Kidney capillary endothelial cell (primary cell): Measurements from ENCODE around the gene TMA7B.

Experiments
- DNase-seq: peaks from one replicate; pipeline ENCODE4 v3.0.0-alpha.2; 2018; ENCODE audit warnings: low spot score

The TMA7B gene

GRCh38 chr22:39952347-39952746 lies 7.8 kb upstream of the TMA7B start:
- DNase-seq, result no peak

- DNase-seq, result no peak
Measured at GRCh38 chr22:39953101-39953500, 7.1 kb upstream of the TMA7B start.

- DNase-seq, result no peak
Measured at GRCh38 chr22:39954584-39955055, 5.6 kb upstream of the TMA7B start.

GRCh38 chr22:39955675-39956074 lies 4.5 kb upstream of the TMA7B start:
- no peak for DNase-seq

- no peak for DNase-seq
Measured at GRCh38 chr22:39956932-39957664, 3.1 kb upstream of the TMA7B start.

DNA sequence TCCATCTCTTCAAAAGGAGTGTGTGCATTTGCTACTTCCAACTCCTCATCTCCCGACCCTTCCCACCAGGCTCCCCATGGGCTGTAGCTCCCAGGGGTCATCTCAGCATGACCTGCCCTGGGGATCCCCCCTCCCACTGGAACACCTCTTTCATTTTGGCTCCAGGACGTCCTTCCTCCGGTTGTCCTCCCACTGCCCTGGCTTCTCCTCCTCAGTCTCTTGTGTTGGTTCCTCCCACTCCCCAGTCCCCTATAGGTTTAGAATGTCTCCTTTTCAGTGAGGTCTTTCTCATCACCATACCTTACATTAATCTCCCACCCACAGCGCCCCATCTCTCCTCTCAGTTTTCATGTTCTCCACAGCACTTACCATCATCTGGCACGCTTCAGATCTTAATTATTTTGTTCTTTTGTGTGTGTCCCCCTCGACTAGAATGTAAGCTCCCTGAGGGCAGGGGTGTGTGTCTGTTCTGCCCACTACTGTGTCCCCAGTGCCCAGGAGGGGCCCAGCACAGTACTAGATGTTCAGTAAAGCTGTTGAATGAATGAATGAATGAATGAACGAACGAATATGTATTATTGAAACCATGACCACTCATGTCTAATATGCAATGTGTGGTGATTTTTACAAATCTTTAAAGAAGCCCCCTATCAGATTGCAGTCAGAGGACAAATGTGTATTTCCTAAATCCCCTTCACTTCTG lies 2.0 kb upstream of the TMA7B start:
- no peak for DNase-seq

DNA sequence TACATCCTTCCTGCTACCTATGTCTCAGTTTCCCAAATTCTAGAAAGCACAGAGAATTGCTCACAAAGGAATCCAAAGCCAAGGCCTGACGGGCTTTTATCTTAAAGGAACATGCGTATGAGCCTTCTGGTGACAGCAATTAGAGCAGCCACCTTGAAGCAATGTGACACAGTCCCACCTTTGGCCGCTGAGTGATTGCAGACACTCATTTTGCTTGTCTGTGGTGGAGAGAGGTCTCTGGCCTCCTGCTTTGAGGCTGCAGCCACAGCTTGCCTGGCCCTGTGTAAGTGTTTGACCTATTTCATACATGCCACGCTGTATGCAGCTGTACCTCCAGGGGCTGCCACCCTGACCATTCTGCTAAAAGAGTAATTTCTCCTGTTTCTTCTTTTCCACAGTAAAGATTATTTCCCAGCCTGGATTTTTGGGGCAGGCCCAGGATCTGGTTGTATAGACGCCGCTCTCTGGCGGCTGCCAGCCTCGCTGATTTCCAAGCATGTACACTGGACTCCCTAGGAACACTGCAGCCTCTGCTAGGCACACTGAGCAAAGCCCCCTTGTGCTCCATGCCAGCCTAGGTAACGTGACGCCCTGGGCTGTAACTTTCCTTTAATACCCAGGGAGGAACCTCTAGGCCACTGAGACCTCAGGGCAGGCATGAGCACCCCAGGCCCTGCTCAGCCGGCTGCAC lies 1.1 kb upstream of the TMA7B start:
- no peak for DNase-seq

DNA sequence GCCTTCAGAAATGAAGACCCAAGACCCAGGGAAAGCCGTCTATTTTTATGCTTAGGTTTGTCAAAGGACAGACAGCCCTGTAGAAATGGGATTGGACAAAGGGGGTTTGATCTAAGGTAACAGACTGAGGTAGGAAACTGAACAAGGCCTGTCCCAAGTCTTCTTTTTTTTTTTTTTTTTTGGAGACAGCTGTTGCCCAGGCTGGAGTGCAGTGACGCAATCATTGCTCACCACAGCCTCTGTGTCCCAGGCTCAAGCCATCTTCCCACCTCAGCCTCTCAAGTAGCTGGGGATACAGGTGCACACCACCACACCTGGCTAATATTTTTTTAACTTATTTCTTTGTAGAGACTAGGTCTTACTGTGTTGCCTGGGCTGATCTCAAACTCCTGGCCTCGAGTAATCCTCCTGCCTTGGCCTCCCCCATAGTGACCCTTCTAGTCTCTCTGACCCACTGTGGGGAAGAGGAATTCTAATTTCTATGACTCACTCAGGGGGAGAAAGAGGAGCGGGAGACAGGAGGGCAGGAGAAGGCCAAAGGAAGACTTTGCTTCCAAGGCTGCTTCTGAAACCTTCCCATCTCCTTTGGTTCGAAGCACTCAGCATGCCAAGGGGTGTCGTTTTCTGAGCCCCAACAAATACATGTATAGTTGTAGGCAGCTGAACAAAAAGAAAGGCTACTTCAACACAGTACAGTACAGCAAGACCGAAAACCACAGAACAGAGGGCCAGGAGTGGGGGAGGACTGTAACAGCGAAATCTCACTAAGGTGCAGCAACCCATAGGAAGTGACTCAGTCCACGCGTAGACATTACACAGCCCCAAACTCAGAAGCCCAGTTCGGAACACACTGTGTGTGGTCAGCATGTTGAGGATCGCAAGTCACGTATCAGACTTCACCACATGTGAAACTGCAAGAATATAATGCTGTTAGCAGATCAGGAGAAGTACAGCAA lies 872 bp downstream of the TMA7B start:
- no peak for DNase-seq

- DNase-seq, result no peak
Measured at GRCh38 chr22:39962071-39962470, 1.9 kb downstream of the TMA7B start.

DNA sequence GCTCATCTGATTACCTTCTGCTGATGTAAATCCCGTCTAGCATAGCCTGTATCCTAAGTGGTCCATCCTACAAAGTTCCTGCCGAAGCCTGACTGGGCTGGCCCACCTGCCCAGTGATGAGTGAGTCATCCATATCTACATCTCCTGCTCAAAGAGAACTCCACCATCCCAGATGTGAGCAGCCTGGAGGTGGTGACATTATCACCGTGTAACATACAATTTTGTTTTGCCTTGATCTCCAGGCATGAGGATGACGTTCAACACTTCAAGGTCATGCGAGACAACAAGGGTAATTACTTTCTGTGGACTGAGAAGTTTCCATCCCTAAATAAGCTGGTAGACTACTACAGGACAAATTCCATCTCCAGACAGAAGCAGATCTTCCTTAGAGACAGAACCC lies 5.6 kb downstream of the TMA7B start:
- DNase-seq, result no peak

GRCh38 chr22:39966470-39966869 lies 6.3 kb downstream of the TMA7B start:
- no peak for DNase-seq

DNA sequence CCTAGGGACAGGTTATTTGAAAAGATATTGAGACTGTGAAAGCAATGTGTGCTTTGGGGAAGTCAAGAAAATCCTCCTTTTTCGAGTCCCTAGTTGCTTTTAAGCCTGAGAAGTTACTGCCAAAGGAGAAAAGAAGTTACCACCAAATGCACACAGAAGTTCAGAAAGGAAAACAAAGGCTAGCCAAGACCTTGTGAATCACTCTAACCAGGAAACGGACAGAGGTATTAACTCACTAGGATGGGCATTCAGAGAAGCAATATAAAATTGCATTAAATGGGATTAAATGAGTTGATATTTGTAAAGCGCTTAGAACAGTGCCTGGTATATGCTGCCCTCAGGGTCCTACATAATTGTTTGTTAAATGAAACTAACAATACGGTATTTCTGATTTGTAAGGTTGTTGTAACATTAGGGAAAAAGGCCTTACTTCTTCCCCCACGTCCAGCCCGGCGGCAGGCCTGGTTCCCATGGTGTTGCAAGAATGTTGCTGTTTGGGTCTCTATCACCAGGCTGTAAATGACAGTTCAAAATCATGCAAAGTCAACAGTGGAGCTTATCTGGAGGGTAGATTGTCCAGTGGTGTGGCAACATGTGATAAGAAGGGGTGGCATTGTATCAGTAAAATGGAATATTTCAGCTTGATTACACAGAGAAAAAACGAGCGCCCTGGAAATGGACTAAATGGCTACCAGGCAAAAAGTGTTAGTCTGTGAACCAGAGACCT lies 7.1 kb downstream of the TMA7B start:
- no peak for DNase-seq

- no peak for DNase-seq
Measured at GRCh38 chr22:39967996-39968972, 8.1 kb downstream of the TMA7B start.

GRCh38 chr22:39970742-39971141 lies 10.5 kb downstream of the TMA7B start:
- DNase-seq, result no peak

- DNase-seq, result no peak
Measured at GRCh38 chr22:39972641-39973040, 12.4 kb downstream of the TMA7B start.

DNA sequence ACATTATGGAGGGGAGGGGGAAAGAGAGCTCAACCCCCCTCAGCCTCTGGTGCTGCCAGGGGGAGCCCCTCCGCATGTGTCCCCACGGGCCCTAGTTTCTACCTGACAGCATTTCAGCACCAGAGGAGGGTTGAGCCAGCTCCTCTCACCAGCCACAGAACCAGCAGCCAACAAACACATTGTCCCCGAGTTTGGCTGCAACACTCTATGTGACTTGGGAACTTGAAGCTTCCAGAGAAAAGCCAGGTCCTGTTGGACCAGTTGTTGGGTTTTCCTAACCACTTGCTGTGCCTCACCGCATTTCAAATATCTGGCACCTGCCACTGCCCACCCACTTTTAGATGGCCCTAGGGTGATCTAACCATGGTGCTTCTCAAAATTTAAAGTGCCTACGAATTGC lies 13.5 kb downstream of the TMA7B start:
- no peak for DNase-seq

DNA sequence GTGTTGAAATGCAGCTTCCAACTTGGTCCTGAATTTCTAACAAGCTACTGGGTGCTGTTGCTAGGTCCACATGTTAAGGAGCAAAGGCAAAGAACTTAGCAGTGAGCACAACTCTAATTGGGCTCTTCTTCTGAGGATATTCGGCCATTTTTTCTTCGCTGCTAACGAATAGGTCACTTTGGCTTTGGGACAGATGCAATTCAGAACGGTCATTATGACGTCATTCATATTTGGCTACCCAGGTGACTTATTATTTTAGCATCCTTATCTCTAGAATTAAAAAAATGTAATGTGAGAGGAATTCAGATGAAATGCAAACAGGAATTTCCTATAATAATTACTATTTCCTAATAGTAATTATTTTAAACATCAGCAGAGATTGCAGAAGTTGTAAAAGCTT lies 13.9 kb downstream of the TMA7B start:
- DNase-seq, result no peak

- DNase-seq, result no peak
Measured at GRCh38 chr22:39979048-39979447, 18.9 kb downstream of the TMA7B start.

GRCh38 chr22:39979458-39979857 lies 19.3 kb downstream of the TMA7B start:
- no peak for DNase-seq

DNA sequence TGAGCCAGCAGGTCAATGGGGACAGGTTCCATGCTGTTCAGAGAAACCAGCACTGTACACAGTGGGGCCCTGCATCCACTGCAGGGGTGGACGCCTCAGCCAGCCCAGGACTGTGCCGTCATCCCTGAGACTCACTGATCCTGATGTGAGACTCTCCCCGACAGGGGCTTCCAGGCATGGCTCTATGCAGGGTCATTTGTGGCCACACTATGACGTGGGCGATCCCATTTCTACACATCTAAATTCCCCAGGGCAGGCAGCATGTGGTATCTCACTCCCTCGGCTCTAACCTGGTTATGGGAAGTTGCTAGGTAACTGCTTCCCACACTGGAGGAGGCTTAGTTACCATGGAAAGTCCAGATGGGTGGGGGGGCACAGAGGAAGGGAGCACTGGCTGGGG lies 20.4 kb downstream of the TMA7B start:
- no peak for DNase-seq
